Endometrium (tissue), 2 donors: ENCODE results near the gene TAS2R41.
"Not testable (repeated sequence)": the region's sequence is repeated elsewhere in the genome, so short reads cannot be mapped to it uniquely, and the experiment has no call there.

ENCODE experiments used
- FAIRE-seq: peaks from 2 replicates; lab custom pipeline; 2012; peaks lifted over from hg19 to GRCh38; lab: Jason Lieb, UNC
- donor health status: control.
- donor health status: control.

Gene TAS2R41

DNA sequence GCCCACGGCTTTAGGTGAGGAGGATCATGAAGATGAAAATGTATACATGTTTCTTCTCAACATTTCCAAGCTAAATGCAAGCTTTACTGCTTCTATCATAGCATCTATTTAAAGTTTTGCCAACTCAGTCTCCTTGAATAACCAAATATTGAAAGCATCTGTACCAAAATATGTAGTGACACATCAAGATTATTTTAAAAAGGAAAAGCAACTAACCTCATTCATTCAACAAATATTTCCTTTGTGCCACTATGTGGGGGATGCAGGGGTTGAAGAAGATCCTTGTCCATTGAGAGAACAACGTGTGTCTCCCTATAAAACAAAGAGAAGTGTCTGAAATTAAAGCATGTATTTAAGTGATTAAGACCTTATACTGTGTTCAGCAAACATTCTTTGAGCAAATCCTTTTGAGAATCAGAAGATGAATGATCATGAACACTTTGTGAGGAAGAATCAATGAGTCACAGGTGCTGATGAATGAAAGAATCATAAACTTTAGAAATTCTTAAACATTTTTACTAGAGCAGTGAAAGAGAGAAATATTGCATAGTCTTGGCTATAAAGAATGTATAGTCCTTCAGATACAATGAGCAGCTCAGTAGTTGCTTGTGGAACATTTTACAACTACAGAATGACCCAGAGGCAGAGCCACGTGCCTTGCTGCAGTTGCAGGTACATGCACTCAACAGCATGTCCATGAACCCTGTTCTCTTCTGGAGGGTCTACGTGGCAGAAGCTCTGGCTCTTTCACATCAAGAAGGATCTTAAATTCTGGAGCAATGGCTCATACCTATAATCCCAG is 20.5 kb upstream of the TAS2R41 start:
- FAIRE-seq: no peak

- FAIRE-seq: no peak
Observed at GRCh38 chr7:143458263-143458662, 19.4 kb upstream of the TAS2R41 start.

DNA sequence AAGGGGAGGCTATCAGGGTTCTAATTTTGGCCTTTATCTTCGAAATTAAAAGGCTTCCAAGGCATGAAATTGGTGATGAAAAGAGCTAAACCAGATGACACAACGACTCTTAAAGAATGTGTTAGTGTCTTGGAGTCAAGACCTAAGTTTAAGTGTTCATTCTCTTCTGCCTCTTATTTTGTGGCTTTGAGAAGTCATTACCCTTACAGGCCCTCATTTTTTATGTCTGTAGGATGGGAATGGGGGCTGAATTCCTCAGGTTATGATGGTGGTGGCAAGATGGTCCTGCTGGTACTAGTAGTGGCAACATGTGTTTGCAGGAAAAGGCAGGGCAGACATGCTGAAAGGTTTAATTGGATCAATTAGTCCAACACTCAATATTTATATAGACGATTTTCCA is 19.0 kb upstream of the TAS2R41 start:
- FAIRE-seq: no peak

DNA sequence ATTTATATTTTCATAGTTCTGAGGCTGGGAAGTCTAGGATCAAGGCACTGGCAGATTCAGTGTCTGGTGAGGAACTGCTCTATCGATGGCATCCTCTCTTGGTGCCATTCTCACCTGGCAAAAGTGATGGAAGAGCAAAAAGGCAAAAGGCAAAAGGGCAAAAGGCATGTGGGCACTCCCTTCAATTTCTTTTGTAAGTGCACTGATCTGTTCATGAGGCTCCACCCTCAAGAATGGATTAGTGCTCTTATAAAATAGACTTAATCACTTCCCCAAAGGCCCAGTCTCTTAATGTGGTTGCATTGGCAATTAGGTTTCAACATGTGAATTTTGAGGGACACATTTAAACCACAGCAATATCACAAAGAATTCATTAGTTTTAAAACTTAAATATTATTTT is 18.3 kb upstream of the TAS2R41 start:
- no peak for FAIRE-seq

DNA sequence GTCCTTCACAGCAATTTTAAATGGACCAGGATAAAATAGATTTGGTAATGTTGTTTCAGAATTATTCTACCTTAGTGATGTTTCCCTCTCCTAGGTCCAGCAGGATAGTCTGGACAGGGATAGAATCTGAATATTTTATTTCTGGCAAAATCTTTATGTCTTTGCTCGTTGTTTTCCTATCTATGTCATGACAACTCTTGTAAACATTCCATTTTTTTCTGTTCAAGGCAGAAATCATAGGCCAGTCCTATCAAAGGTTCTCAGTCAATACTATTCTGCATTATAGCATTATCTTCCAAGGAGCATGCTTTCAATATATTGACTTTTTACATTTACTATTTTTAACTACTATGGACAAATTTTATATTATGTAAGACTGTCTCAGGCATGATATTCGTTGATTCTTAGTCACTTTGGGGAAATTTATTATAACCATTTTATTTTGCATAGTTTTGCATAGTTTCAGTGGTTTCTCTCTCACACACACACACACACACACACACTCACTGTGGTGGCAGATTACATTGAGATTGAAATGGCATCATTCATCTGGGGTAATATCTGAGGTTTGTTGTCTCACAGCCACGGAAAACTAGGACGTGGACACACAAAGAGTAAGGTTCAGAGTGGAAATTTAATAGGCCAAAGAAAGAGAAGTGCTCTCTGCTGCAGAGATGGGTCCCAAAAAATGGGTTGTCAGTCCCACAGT is 17.2 kb upstream of the TAS2R41 start:
- FAIRE-seq: no peak

DNA sequence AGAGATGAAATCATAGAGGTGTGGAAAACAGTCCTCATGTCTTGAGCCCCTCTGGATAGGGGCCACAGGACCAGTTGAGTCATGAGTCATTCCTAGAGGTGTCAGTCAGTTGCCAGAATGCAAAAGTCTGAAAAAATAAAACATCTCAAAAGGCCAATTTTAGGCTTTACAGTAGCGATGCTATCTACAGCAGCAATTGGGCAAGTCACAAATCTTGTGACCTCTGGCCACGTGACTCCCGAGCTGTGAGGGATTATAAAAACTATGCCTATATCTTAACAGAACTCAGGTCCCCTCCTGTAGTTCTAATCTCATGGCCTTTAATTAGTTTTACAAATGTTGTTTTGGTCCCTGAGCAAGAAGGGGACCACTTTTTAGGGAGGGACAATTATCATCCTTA is 15.6 kb upstream of the TAS2R41 start:
- FAIRE-seq: no peak

GRCh38 chr7:143463556-143463955 is 14.1 kb upstream of the TAS2R41 start:
- FAIRE-seq: no peak

DNA sequence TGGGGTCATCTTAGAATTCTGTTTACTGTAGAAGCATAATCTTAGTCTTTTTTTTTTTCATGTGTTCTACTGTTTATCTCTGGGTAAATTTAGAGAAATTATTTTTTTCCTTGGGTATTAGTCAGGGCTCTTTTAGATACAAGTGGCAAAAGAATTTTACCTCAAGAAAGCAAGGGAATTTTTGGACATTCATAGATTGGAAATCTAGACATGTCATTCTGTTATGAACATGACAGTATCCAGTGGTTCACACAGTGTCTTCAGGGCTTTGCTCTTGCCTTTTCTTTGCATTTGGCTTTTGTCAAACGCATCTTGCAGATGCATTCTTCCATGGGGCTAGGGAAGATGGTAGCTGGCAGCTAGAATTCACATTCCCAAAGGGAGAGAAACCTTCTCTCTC is 13.7 kb upstream of the TAS2R41 start:
- no peak for FAIRE-seq

- no peak for FAIRE-seq
Observed at GRCh38 chr7:143467724-143468123, 9.9 kb upstream of the TAS2R41 start.

- FAIRE-seq: not testable (repeated sequence)
Observed at GRCh38 chr7:143472071-143472689, 5.5 kb upstream of the TAS2R41 start.

GRCh38 chr7:143479055-143479766 is 1.5 kb downstream of the TAS2R41 start:
- peak; percentile 99 for FAIRE-seq

DNA sequence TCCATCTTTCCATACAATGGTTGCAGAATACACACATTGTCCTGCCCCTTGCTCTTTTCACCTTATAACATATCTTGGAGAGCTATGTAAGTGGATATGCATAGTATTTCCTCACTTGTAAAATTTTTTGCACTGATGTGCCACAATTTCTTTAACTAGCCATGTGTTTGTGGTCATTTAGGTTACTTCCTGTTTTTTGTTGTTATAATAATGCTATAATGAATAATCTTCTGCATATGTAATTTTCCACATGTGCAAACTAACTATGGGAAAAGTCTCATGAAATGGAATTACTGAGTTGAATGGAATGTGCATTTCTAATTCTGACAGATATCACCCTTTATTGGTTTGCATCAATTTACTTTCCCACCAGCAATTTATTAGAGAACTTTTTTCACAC is 2.8 kb downstream of the TAS2R41 start:
- peak; percentile 12 for FAIRE-seq

- FAIRE-seq: peak; percentile 95
Observed at GRCh38 chr7:143484119-143484518, 6.4 kb downstream of the TAS2R41 start.

DNA sequence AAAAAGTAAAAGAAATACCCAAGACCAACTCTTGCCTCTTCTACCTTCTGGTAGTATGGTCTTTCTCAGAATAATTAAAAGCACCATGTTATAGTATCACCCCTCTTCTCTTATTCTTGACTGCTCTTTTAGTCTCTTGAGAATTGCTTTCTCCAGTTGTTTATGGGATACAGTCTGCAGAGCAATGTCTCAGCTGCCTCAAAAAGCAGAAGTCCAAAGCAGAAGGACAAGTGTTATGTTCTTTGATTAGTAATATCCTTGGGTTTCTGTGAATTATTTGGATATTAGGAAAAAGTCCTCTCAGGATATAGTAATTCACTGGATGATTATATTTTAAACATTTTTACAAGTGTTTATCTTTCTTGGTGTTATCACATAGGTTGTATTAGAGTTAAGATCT is 7.4 kb downstream of the TAS2R41 start:
- peak; percentile 12 for FAIRE-seq

GRCh38 chr7:143485500-143485899 is 7.8 kb downstream of the TAS2R41 start:
- FAIRE-seq: no peak

- not testable (repeated sequence) for FAIRE-seq
Observed at GRCh38 chr7:143486266-143486665, 8.6 kb downstream of the TAS2R41 start.

DNA sequence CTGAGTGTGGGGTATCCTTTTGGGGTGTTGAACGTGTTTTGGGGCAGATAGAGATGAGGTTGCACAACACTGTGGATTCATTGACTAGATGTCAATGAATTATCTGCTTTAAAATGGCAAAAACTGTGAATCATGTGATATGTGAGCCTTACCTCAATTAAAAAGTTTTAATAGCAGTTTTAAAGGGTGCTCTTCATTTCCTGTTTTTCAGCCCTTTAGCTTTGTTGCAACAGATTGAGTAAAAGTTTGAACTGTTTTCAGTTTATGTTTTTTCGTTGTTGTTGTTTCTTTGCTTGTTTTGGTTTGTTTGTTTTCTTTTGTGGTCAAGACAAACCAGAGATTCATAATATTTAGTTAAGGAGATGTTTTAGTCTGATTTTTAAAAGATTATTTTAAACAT is 9.4 kb downstream of the TAS2R41 start:
- FAIRE-seq: peak; percentile 94

DNA sequence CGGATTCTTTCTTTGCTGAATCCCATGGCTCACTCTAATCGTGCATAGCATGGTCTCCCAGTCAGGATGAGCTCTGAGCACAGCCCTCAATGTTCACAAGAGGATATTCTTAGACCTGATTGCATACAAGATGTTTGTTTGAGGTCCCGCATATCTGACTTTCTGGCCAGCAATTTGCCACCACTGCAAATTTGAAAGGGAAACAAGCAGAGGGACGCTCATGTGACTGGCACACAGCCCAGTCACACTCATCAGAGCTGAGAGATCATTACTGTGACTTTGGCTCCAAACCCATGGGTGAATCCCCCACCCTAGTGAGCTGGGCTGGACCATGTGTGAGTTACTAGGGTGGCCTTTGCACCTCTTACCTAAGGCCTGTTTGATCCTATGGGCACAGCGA is 9.9 kb downstream of the TAS2R41 start:
- no peak for FAIRE-seq

GRCh38 chr7:143490717-143491306 is 13.1 kb downstream of the TAS2R41 start:
- no peak for FAIRE-seq

- peak; percentile 92 for FAIRE-seq
Observed at GRCh38 chr7:143492043-143492471, 14.4 kb downstream of the TAS2R41 start.

GRCh38 chr7:143492799-143493739 is 15.4 kb downstream of the TAS2R41 start:
- FAIRE-seq: no peak
